Mesendoderm (in vitro differentiated cells): ENCODE measurements around the gene PSKH1.
A peak's percentile ranks its signal among the peaks of the same experiment; 100 is the strongest.
"Not testable (repeated sequence)": the region's sequence is repeated elsewhere in the genome, so short reads cannot be mapped to it uniquely, and the experiment has no call there.

Source experiments
- DNase-seq: peaks from one replicate; pipeline ENCODE4 v3.0.0; 2013
- H2AK5ac ChIP-seq: 2 replicates; pipeline ENCODE4 v1.6.1; 2013; ENCODE audit warnings: low read length, inconsistent platforms
- H2BK120ac ChIP-seq: 2 replicates; pipeline ENCODE4 v1.6.1; 2013; ENCODE audit warnings: low read depth, mild to moderate bottlenecking, low read length, moderate library complexity, mixed read lengths
- H2BK15ac ChIP-seq: replicated peaks from 2 replicates; pipeline ENCODE4 v1.6.1; 2013; ENCODE audit warnings: low read depth, mild to moderate bottlenecking, moderate library complexity
- H2BK5ac ChIP-seq: 2 replicates; pipeline ENCODE4 v1.6.1; 2013; ENCODE audit warnings: low read length, inconsistent platforms
- H3K18ac ChIP-seq: 2 replicates; pipeline ENCODE4 v1.6.1; 2013; ENCODE audit warnings: mild to moderate bottlenecking, low read length, mixed read lengths
- H3K23ac ChIP-seq: one replicate; pipeline ENCODE4 v1.6.1; 2013; ENCODE audit warnings: low read length
- H3K27ac ChIP-seq: 2 replicates; pipeline ENCODE4 v1.5.1; 2013; ENCODE audit warnings: low read depth, mild to moderate bottlenecking, inconsistent platforms, low read length, moderate library complexity
- H3K27me3 ChIP-seq: 2 replicates; pipeline ENCODE4 v1.6.1; 2013; ENCODE audit warnings: low read length, control low read depth, mild to moderate bottlenecking, inconsistent platforms; ENCODE audit not compliant: insufficient read depth, poor library complexity
- H3K36me3 ChIP-seq: 2 replicates; pipeline ENCODE4 v1.6.1; 2013; ENCODE audit warnings: low read length, inconsistent platforms; ENCODE audit not compliant: control insufficient read depth, insufficient read depth
- H3K4ac ChIP-seq: one replicate; pipeline ENCODE4 v1.6.1; 2013; ENCODE audit warnings: low read depth, mild to moderate bottlenecking, low read length, moderate library complexity
- H3K4me1 ChIP-seq: 2 replicates; pipeline ENCODE4 v1.6.1; 2013; ENCODE audit warnings: low read depth, low read length, inconsistent platforms; ENCODE audit not compliant: control insufficient read depth
- H3K4me2 ChIP-seq: 2 replicates; pipeline ENCODE4 v1.6.1; 2013; ENCODE audit warnings: low read length
- H3K4me3 ChIP-seq: 2 replicates; pipeline ENCODE4 v1.5.1; 2013; ENCODE audit warnings: mild to moderate bottlenecking, low read length
- H3K56ac ChIP-seq: one replicate; pipeline ENCODE4 v1.6.1; 2013; ENCODE audit warnings: low read length
- H3K79me1 ChIP-seq: 2 replicates; pipeline ENCODE4 v1.6.1; 2013; ENCODE audit warnings: low read length, inconsistent platforms
- H3K79me2 ChIP-seq: 2 replicates; pipeline ENCODE4 v1.6.1; 2013; ENCODE audit warnings: mild to moderate bottlenecking, low read length; ENCODE audit not compliant: control insufficient read depth, insufficient read depth
- H3K9ac ChIP-seq: 2 replicates; pipeline ENCODE4 v1.6.1; 2013; ENCODE audit warnings: low read length, inconsistent platforms
- H4K5ac ChIP-seq: one replicate; pipeline ENCODE4 v1.6.1; 2013; ENCODE audit warnings: low read length
- H4K8ac ChIP-seq: one replicate; pipeline ENCODE4 v1.6.1; 2013; ENCODE audit warnings: low read depth, mild to moderate bottlenecking, control low read depth, low read length, moderate library complexity
- WGBS: extraction: QIAGEN DNeasy Blood & Tissue Kit; methylation state at CpG from one replicate; pipeline ENCODE4 v1.1.7; 2013; ENCODE audit warnings: low lambda C conversion rate, missing lambda C conversion rate; ENCODE audit not compliant: insufficient coverage; ENCODE audit errors: extremely low coverage; 5-methylcytosine and 5-hydroxymethylcytosine counted together

PSKH1 gene

GRCh38 chr16:67968400-67969253 is 75.6 kb downstream of the PSKH1 start, which contains the start of gene SLC12A4:
Gene SLC12A4, minus strand, starts transcription at chr16:67968637. Its CDS starts 84 bp downstream, at chr16:67968553.
- peaks cover 18% of the 10 kb centered on the region for H3K79me2 ChIP-seq
- H3K27me3 ChIP-seq = no peaks in the 10 kb centered on the region
- H3K9ac ChIP-seq = peak within 1 kb of the TSS; percentile 96
- WGBS = no CpG with 5 or more reads among the region's 78 CpGs
- H3K4me3 ChIP-seq = peak within 1 kb of the TSS; percentile 88
- H2BK15ac ChIP-seq = no peak within 1 kb of the TSS
- peak within 1 kb of the TSS; percentile 90 for H3K4ac ChIP-seq
- peaks cover 8% of the 10 kb centered on the region for H3K4me1 ChIP-seq
- H3K27ac ChIP-seq = peak within 1 kb of the TSS; percentile 76
- peak; percentile 93 for DNase-seq
- H4K5ac ChIP-seq = peak within 1 kb of the TSS; percentile 90
- peak within 1 kb of the TSS; percentile 95 for H3K18ac ChIP-seq
- H3K36me3 ChIP-seq = no peaks in the 10 kb centered on the region
- H3K56ac ChIP-seq = peak within 1 kb of the TSS; percentile 100
- peak within 1 kb of the TSS; percentile 94 for H3K23ac ChIP-seq
- no peak within 1 kb of the TSS for H4K8ac ChIP-seq
- peak within 1 kb of the TSS; percentile 19 for H2AK5ac ChIP-seq
- H2BK5ac ChIP-seq = no peak within 1 kb of the TSS
- H3K79me1 ChIP-seq = peaks cover 24% of the 10 kb centered on the region
- H2BK120ac ChIP-seq = peak within 1 kb of the TSS; percentile 30
- peak within 1 kb of the TSS; percentile 91 for H3K4me2 ChIP-seq

- peaks cover 8% of the 10 kb centered on the region for H3K4me1 ChIP-seq
- H3K56ac ChIP-seq = peak overlapping the region; percentile 82
- peak overlapping the region; percentile 17 for H3K4ac ChIP-seq
- H3K18ac ChIP-seq = peak overlapping the region; percentile 82
- no peak overlapping the region for H2BK15ac ChIP-seq
- H2AK5ac ChIP-seq = no peak overlapping the region
- H3K36me3 ChIP-seq = no peaks in the 10 kb centered on the region
- no peak overlapping the region for H2BK120ac ChIP-seq
- no peak overlapping the region for H3K4me3 ChIP-seq
- peaks cover 18% of the 10 kb centered on the region for H3K79me2 ChIP-seq
- H4K8ac ChIP-seq = peak overlapping the region; percentile 87
- H3K27ac ChIP-seq = peak overlapping the region; percentile 71
- H3K27me3 ChIP-seq = no peaks in the 10 kb centered on the region
- DNase-seq = peak; percentile 65
- H3K9ac ChIP-seq = peak overlapping the region; percentile 64
- no peak overlapping the region for H3K23ac ChIP-seq
- H3K79me1 ChIP-seq = peaks cover 22% of the 10 kb centered on the region
- no CpG with 5 or more reads among the region's 40 CpGs for WGBS
- peak overlapping the region; percentile 5 for H3K4me2 ChIP-seq
- H2BK5ac ChIP-seq = no peak overlapping the region
- H4K5ac ChIP-seq = no peak overlapping the region
Measured at GRCh38 chr16:67969254-67970039, 76.4 kb downstream of the PSKH1 start.

- H3K4ac ChIP-seq = no peak overlapping the region
- H3K23ac ChIP-seq = no peak overlapping the region
- H3K18ac ChIP-seq = no peak overlapping the region
- H3K79me2 ChIP-seq = peaks cover 15% of the 10 kb centered on the region
- H4K5ac ChIP-seq = no peak overlapping the region
- no peak overlapping the region for H2BK15ac ChIP-seq
- no peak overlapping the region for H2BK120ac ChIP-seq
- no peak overlapping the region for H2AK5ac ChIP-seq
- H3K56ac ChIP-seq = no peak overlapping the region
- no CpG with 5 or more reads among the region's 9 CpGs for WGBS
- H3K4me2 ChIP-seq = no peak overlapping the region
- H3K4me3 ChIP-seq = no peak overlapping the region
- no peak for DNase-seq
- no peaks in the 10 kb centered on the region for H3K36me3 ChIP-seq
- H4K8ac ChIP-seq = no peak overlapping the region
- no peaks in the 10 kb centered on the region for H3K27me3 ChIP-seq
- no peak overlapping the region for H3K9ac ChIP-seq
- H3K27ac ChIP-seq = no peak overlapping the region
- H3K4me1 ChIP-seq = peaks cover 8% of the 10 kb centered on the region
- H2BK5ac ChIP-seq = no peak overlapping the region
- H3K79me1 ChIP-seq = peaks cover 15% of the 10 kb centered on the region
Measured at GRCh38 chr16:67971111-67971510, 78.1 kb downstream of the PSKH1 start.

- H2BK5ac ChIP-seq, H3K56ac ChIP-seq, H3K27me3 ChIP-seq, H3K9ac ChIP-seq, H3K4me3 ChIP-seq, H3K18ac ChIP-seq, H3K23ac ChIP-seq, H3K4me2 ChIP-seq, H2BK120ac ChIP-seq, DNase-seq, H3K79me1 ChIP-seq, H4K8ac ChIP-seq, H3K27ac ChIP-seq, H2AK5ac ChIP-seq, H3K36me3 ChIP-seq, H3K4me1 ChIP-seq, H2BK15ac ChIP-seq, H3K4ac ChIP-seq, H4K5ac ChIP-seq, H3K79me2 ChIP-seq: not testable (repeated sequence)
- no CpG with 5 or more reads among the region's 7 CpGs for WGBS
Measured at GRCh38 chr16:67972285-67972684, 79.2 kb downstream of the PSKH1 start.

GRCh38 chr16:67975321-67976105 is 82.5 kb downstream of the PSKH1 start:
- no CpG with 5 or more reads among the region's 14 CpGs for WGBS
- H3K27me3 ChIP-seq = no peaks in the 10 kb centered on the region
- H3K79me2 ChIP-seq = no peaks in the 10 kb centered on the region
- no peak overlapping the region for H3K18ac ChIP-seq
- H3K79me1 ChIP-seq = no peaks in the 10 kb centered on the region
- H3K9ac ChIP-seq = no peak overlapping the region
- no peak overlapping the region for H3K23ac ChIP-seq
- H2BK5ac ChIP-seq = no peak overlapping the region
- no peak overlapping the region for H2AK5ac ChIP-seq
- H3K56ac ChIP-seq = no peak overlapping the region
- H3K27ac ChIP-seq = no peak overlapping the region
- no peak overlapping the region for H2BK15ac ChIP-seq
- no peak overlapping the region for H3K4me2 ChIP-seq
- no peak overlapping the region for H3K4ac ChIP-seq
- no peak for DNase-seq
- H2BK120ac ChIP-seq = no peak overlapping the region
- no peak overlapping the region for H4K5ac ChIP-seq
- no peak overlapping the region for H3K4me3 ChIP-seq
- H4K8ac ChIP-seq = no peak overlapping the region
- no peaks in the 10 kb centered on the region for H3K4me1 ChIP-seq
- no peaks in the 10 kb centered on the region for H3K36me3 ChIP-seq
